GM21786 (cell line): ENCODE results near the gene ZNHIT1.

ENCODE experiments used
- ATAC-seq: cut with Tn5 transposase; IDR thresholded peaks from one replicate; pipeline ENCODE4 v1.9.1; 2021; ENCODE audit not compliant: unreplicated experiment

ZNHIT1 gene

GRCh38 chr7:101216860-101217387 lies 1.0 kb upstream of the ZNHIT1 start:
- peak; percentile 22 for ATAC-seq

- peak; percentile 24 for ATAC-seq
Observed at GRCh38 chr7:101218236-101219125, 516 bp downstream of the ZNHIT1 start.

GRCh38 chr7:101220295-101220694 lies 2.3 kb downstream of the ZNHIT1 start:
- ATAC-seq, result no peak

- ATAC-seq, result no peak
Observed at GRCh38 chr7:101222275-101222830, 4.4 kb downstream of the ZNHIT1 start.

- ATAC-seq, result no peak
Observed at GRCh38 chr7:101223528-101223927, 5.6 kb downstream of the ZNHIT1 start.

GRCh38 chr7:101225650-101226049 lies 7.7 kb downstream of the ZNHIT1 start:
- ATAC-seq, result no peak

- no peak for ATAC-seq
Observed at GRCh38 chr7:101226721-101227120, 8.8 kb downstream of the ZNHIT1 start.

- ATAC-seq, result no peak
Observed at GRCh38 chr7:101231644-101232043, 13.7 kb downstream of the ZNHIT1 start.

- ATAC-seq, result no peak
Observed at GRCh38 chr7:101232141-101232850, 14.3 kb downstream of the ZNHIT1 start.

GRCh38 chr7:101233907-101234547 lies 16.1 kb downstream of the ZNHIT1 start:
- no peak for ATAC-seq

- ATAC-seq, result no peak
Observed at GRCh38 chr7:101234636-101235035, 16.7 kb downstream of the ZNHIT1 start.

GRCh38 chr7:101235050-101235449 lies 17.1 kb downstream of the ZNHIT1 start:
- no peak for ATAC-seq

GRCh38 chr7:101235522-101235921 lies 17.6 kb downstream of the ZNHIT1 start:
- ATAC-seq, result no peak

- no peak for ATAC-seq
Observed at GRCh38 chr7:101236292-101236835, 18.4 kb downstream of the ZNHIT1 start.

GRCh38 chr7:101237206-101238067 lies 19.5 kb downstream of the ZNHIT1 start, which contains the start of gene CLDN15:
Gene CLDN15 (minus strand): TSS chr7:101237802. CDS start chr7:101237581, 221 bp downstream.
- ATAC-seq, result no peak

GRCh38 chr7:101238226-101239182 lies 20.5 kb downstream of the ZNHIT1 start:
- no peak for ATAC-seq

GRCh38 chr7:101239191-101239950 lies 21.4 kb downstream of the ZNHIT1 start:
- ATAC-seq, result no peak

GRCh38 chr7:101239951-101240220 lies 21.9 kb downstream of the ZNHIT1 start:
- no peak for ATAC-seq
